ENCODE results near the gene APMAP. TPM values are rescaled to one million over a fixed set of nuclear protein-coding genes. Genes with fewer than 3 reads are reported as not detected.

APMAP gene
- total RNA-seq, 1 donor from 2014 or later = 132 TPM

DNA sequence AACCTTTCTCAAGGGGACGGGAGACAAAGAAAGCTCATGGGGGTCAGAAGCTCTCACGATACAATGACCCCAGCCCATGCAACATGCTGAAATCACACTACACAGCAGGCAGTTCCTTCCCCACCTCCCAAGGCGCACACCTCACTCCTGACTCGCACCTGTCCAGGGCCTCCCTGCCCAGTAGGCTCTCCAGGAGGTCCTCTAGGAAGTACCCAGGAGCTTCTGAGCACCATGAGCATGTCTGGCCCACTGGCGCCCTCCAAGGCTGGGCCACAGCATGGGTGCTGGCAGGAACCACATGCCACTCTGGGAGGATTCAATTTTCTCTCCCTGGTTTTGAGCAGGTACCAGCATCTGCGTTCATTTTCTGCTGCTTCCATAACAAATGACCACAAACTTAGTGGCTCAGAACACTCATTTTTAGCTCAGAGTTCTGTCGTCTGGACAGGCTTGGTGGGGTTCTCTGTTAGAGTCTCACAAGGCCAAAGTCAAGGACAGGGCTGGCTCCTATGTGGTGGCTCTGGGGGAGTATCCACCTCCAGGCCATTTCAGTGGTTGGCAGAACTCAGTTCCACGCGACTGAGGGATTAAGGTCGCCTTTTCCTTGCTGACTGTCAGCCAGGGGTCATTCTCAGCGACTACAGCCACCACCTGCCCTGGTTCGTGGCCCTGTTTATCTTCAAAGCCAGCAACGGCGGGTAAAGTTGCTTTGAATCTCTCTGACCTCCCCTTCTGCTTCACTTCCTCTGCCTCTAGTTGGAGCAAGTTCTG, 32.7 kb upstream of the APMAP start:
- no peak for DNase-seq (ENCODE audit: extremely low read depth, low read depth, low spot score)

DNA sequence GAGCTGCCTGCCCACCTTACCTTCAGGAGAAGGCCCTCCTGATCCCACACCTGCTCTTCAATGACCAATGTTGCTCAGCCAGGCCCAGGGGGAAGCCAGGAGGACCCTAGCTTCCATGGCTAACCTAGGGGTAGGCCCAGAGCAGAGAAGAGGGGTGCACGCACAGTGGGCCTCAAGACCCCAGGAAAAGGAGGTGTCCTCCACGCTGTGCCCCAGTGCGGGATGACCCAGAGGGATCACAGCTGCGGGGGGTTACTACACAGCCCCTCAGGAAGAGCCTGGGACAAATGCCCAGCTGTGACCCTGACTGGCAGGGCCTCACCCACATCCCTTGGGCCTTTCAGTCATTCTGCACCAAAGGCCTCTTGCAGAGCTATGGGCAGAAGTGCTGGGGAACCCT, 31.6 kb upstream of the APMAP start:
- DNase-seq (ENCODE audit: extremely low read depth, low read depth, low spot score) = no peak

GRCh38 chr20:25023356-25023755, 30.8 kb upstream of the APMAP start:
- DNase-seq (ENCODE audit: extremely low read depth, low read depth, low spot score) = no peak

DNA sequence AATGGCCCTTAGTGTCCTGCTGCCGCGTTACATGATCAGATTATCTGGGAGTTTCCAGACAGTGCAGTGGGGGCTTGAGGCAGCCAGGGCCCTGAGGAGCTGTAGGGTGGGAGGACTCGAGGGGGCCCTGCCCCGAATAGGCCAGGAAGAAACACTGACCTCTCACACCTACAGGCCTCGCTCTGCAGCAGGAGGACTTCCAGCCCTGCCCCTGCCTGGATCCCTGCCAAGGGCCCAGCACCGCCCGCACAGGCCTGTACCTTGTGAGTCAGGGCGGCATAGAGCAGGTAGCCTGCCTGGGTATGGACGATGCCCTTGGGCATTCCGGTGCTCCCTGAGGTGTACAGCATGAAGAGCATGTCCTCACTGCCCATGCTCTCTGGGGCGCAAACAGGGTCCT, 30.1 kb upstream of the APMAP start:
- no peak for DNase-seq (ENCODE audit: extremely low read depth, low read depth, low spot score)

GRCh38 chr20:25021336-25021735, 28.8 kb upstream of the APMAP start:
- DNase-seq (ENCODE audit: extremely low read depth, low read depth, low spot score) = no peak

DNA sequence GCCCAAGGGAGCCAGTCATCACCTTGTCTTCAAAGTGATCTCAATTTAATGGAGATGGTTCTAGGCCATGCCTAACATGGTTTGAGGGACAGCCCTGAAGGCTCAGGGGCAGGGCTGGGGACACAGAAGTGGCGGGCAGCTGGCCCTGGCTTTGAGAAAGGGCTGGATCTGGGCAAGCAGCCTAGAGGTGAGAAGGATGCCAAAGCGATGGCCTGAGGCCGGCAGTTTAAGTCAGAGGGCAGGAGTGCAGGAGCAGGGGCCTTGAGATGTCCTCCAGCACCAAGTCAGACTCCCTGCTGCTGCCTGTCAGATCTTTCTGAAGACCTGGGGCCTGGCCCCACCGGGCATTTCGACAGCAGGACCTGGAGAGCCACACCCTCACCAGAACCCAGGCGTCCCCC, 28.4 kb upstream of the APMAP start:
- no peak for DNase-seq (ENCODE audit: extremely low read depth, low read depth, low spot score)

DNA sequence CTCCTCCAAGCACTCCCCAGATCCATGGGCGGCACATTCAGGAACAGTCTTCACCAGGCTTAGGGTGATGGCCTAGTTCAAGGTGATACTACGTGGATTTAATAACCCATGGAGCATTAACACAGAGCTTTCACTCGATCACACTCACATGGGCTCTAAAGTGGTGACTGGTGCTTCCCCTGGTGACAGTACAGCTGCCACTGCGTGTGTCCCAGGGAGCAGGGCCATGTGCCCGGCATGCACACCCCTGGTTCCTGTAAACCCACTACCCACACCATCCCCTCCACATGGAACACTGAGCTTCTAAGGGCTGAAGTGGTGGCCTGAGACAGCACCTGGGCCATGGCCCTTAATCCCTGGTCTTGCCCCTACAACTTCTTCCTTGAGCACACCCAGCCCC, 27.8 kb upstream of the APMAP start:
- DNase-seq (ENCODE audit: extremely low read depth, low read depth, low spot score) = no peak

DNA sequence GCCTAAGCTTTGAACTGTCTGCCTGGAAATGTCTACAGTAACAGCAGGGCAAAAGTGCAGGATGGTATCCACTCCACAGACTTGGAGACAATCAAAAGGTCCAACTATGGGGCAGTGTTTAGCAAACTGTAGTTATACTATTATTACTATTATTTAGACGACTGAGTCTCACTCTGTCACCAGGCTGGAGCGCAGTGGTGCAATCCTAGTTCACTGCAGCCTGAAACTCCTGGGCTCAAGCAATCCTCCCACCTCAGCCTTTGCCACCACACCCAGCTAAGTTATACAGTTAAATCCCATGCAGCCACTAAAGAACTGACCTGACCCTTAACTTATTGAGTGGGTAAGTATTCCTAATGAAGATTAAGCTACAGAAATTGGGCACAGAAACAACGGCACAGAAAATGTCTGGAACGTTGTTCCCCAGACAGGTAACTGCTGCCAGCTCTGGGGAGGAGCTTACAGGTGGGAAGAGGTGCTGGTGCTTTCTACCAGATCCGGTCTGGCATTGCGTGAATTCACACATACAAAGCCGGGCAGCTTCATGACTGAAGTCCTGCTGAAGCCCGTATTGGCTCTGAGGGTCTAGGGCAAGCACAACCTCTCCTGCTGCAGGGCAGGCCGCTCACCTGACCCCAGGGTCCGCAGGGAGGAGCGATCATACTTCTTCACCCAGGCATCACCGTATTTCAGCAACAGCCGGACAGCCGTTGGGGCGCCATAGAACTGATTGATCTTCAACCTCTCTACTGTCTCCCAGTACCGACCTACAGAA, 27.0 kb upstream of the APMAP start:
- no peak for DNase-seq (ENCODE audit: extremely low read depth, low read depth, low spot score)

- no peak for DNase-seq (ENCODE audit: extremely low read depth, low read depth, low spot score)
These were observed 26.3 kb upstream of the APMAP start for GRCh38 chr20:25018841-25019240.

DNA sequence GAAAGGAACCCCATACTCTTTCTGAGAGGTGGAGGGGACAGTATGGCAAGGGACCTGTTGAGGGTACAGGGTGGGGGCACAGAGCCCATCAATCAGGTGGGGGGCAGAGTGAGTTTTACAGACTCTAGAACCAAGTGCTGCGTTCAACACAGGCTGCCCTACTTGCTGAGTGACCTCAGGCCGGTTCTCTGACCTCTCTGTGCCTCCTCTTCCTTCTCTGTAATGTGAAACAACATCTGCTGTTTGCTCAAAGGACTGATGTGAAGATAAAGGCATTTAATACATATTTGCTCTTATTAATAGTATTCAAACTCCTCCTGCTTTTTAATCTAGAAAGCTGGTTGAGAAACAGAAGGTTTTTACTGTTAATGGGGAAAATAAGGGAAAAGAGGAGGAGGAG, 25.9 kb upstream of the APMAP start:
- no peak for DNase-seq (ENCODE audit: extremely low read depth, low read depth, low spot score)

GRCh38 chr20:25017257-25017803, 24.8 kb upstream of the APMAP start:
- DNase-seq (ENCODE audit: extremely low read depth, low read depth, low spot score) = no peak

GRCh38 chr20:25016471-25016870, 23.9 kb upstream of the APMAP start:
- DNase-seq (ENCODE audit: extremely low read depth, low read depth, low spot score) = no peak

DNA sequence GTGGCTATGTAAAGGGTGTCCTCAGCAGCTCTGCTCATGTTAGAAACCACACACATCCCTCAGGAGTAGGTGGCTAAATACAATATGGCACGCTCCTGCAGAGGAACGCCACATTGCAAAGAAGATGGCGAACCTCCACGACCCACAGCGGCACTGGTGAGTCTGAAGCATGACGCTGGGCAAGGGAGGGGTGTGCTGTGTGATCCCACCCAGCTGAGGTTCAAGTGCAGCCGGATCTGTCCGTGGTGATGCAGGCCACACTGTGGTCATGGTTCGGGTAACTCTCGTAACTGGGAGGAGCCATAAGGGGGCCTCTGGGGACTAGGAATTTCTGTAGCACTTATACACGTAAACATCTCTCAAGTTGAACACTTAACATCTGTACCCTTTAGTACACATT, 23.4 kb upstream of the APMAP start:
- DNase-seq (ENCODE audit: extremely low read depth, low read depth, low spot score) = no peak

GRCh38 chr20:25014816-25015215, 22.3 kb upstream of the APMAP start:
- DNase-seq (ENCODE audit: extremely low read depth, low read depth, low spot score) = no peak

- no peak for DNase-seq (ENCODE audit: extremely low read depth, low read depth, low spot score)
These were observed 21.2 kb upstream of the APMAP start for GRCh38 chr20:25013478-25014380.

DNA sequence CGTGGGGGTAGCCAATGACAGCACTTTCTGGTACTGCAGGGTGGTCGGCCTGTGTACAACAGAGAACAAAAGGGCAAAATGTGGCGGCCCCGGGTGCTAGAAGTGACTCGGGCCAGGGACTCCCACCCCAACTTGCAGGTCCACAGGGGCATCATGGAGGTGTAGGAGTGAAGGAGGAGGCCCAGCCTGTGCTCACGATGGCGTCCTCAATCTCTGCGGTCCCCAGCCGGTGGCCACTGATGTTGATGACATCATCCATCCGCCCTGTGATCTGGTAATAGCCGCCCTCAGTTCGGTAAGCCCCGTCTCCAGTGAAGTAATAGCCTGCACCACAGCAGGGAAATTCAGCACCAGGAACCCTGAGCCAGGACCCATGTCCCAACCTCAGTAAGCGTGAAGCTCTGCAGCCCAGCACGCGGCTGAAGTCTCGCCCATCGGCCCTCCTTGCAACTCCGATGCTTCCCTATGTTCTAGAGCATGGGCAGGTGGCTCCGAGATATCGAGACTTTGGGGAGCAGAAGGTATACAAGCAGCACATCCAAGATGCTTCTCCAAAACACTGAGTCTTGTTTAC, 20.2 kb upstream of the APMAP start:
- no peak for DNase-seq (ENCODE audit: extremely low read depth, low read depth, low spot score)

DNA sequence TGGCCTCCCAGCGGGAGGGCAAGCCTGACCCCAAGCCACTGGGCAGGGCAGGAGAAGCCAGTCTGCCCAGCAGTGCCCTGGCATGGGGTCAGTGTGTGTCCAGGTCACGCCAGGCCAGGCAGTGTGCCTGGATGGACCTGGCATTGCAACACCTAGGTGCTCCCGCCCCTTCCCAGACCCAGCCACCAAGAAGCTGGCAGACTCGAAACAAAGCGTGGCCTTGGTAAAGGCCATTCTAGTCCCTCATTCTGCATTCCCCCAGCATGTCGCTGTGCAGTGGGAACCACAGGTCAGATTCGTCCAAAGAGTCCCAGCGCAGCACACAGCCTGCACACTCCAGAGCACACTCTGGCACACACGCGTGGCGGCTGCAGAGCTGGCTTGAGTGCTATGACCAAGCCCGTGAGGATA, 19.3 kb upstream of the APMAP start:
- no peak for DNase-seq (ENCODE audit: extremely low read depth, low read depth, low spot score)

DNA sequence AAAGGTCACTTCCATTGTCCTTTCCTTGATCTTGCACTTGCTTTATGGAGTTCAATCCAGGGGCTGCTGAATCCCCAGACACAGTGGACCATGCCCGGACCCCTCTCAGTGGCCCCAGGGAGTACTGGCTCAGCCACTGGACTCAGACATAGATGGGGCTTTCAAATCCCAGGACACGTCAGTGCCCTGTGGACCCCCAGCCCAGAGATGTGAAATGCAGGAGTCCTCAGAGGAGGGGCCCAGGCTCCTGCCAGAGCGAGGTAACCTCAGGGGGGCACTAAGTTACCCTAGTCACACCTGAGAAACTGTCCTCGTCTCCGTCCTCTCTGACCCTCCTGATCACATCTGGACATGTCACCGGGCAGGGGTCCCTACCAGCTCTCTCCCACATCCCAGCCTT, 18.7 kb upstream of the APMAP start:
- no peak for DNase-seq (ENCODE audit: extremely low read depth, low read depth, low spot score)

DNA sequence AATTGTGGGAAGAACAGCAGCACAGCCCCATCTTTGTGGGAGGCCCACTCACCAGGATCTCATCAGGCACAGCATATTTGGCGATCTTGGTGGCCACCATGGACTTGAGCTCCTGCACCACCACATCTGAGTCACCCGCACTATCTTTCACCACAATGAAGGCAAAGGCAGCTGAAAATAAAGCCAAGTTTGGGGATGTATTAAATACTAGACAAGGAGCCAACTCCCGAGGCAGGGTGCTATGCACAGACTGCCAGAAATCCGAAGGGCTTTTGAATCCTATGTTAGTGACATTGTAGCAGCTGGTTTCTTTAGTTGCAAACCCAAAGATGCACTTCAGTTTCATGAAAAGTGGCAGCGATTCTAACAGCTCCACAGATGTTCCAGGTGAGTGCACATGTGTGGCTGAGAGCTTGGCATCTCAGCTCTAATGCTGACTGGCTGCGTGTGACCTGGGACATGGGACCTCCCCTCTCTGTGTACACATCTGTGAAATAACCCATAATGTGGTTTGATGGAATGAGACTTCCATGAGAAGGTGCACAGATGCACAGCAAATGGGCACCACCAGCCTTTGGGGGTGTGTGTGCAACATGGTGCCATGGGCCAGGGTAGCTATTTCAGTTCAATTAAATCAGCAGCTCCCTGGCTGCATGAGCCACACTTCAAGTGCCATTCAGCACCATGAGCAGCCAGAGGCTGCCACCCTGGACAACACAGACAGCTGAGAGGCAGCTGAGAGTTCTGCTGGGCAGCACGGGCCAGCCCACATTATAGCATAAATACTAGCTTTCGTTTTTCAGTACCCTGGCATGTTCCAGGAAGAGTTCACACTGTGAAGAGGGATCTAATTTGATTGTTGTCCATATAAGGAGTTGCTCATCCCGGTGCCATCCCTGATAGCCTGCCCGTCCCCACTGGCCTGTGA, 16.9 kb upstream of the APMAP start:
- DNase-seq (ENCODE audit: extremely low read depth, low read depth, low spot score) = no peak
